Nephron (organoid): ENCODE measurements around the gene TMEM33.

Experiments
- H3K27ac Mint-ChIP-seq, 3 experiments: 2 replicates each; pipeline ENCODE4 v1.8.0; 2020; ENCODE audit warnings: mixed read lengths in 3 of 3, mild to moderate bottlenecking in 2 of 3, moderate library complexity in 1 of 3
- H3K27me3 Mint-ChIP-seq: 2 replicates; pipeline ENCODE4 v1.8.0; 2021; ENCODE audit warnings: low read depth, mild to moderate bottlenecking, moderate library complexity, mixed read lengths
- H3K36me3 Mint-ChIP-seq: 2 replicates; pipeline ENCODE4 v1.8.0; 2020; ENCODE audit warnings: low read depth, mixed read lengths
- H3K4me1 Mint-ChIP-seq: 2 replicates; pipeline ENCODE4 v1.8.0; 2020; ENCODE audit warnings: mixed read lengths
- H3K4me3 Mint-ChIP-seq, 3 experiments: 2 replicates each; pipeline ENCODE4 v1.8.0; 2020; ENCODE audit warnings: mild to moderate bottlenecking in 3 of 3, mixed read lengths in 3 of 3, moderate library complexity in 2 of 3
- H3K9me3 Mint-ChIP-seq: 2 replicates; pipeline ENCODE4 v1.8.0; 2020; ENCODE audit warnings: mixed read lengths
- TF ChIP-seq, protein P1 (sequence below), 3 experiments: fragments of 200-600 bp; sonication (generic); IDR thresholded peaks; one replicate each; pipeline ENCODE4 v1.5.0; 2021; ENCODE audit warnings: antibody characterized with exemption in 3 of 3; ENCODE audit not compliant: unreplicated experiment in 3 of 3

Gene TMEM33

GRCh38 chr4:41967392-41967791 lies 32.2 kb downstream of the TMEM33 start:
- H3K27ac Mint-ChIP-seq, result no peak overlapping the region
- H3K27me3 Mint-ChIP-seq, result no peaks in the 10 kb centered on the region
- H3K36me3 Mint-ChIP-seq, result peaks cover 3% of the 10 kb centered on the region
- TF ChIP-seq, protein P1, sequence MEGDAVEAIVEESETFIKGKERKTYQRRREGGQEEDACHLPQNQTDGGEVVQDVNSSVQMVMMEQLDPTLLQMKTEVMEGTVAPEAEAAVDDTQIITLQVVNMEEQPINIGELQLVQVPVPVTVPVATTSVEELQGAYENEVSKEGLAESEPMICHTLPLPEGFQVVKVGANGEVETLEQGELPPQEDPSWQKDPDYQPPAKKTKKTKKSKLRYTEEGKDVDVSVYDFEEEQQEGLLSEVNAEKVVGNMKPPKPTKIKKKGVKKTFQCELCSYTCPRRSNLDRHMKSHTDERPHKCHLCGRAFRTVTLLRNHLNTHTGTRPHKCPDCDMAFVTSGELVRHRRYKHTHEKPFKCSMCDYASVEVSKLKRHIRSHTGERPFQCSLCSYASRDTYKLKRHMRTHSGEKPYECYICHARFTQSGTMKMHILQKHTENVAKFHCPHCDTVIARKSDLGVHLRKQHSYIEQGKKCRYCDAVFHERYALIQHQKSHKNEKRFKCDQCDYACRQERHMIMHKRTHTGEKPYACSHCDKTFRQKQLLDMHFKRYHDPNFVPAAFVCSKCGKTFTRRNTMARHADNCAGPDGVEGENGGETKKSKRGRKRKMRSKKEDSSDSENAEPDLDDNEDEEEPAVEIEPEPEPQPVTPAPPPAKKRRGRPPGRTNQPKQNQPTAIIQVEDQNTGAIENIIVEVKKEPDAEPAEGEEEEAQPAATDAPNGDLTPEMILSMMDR (IDR thresholded peaks at IDR 0.05; ENCODE audit: unreplicated experiment in 3 of 3), result no peak
- peaks cover 10% of the 10 kb centered on the region for H3K9me3 Mint-ChIP-seq
- H3K4me3 Mint-ChIP-seq, result no peak overlapping the region
- H3K4me1 Mint-ChIP-seq, result no peaks in the 10 kb centered on the region

- Mint-ChIP-seq H3K27me3 (no peaks in the 10 kb centered on the region), H3K36me3 (peaks cover 3% of the 10 kb centered on the region), H3K9me3 (peaks cover 10% of the 10 kb centered on the region), H3K4me1 (no peaks in the 10 kb centered on the region), H3K4me3 (no peak overlapping the region), H3K27ac (no peak overlapping the region)
- TF ChIP-seq, protein P1 (IDR thresholded peaks at IDR 0.05; ENCODE audit: unreplicated experiment in 3 of 3), result no peak
Observed at GRCh38 chr4:41969671-41970070, 34.4 kb downstream of the TMEM33 start.

GRCh38 chr4:41975341-41975740 lies 40.1 kb downstream of the TMEM33 start:
- TF ChIP-seq, protein P1 (IDR thresholded peaks at IDR 0.05; ENCODE audit: unreplicated experiment in 3 of 3), result no peak
- Mint-ChIP-seq H3K4me1 (no peaks in the 10 kb centered on the region), H3K27me3 (no peaks in the 10 kb centered on the region), H3K4me3 (no peak overlapping the region), H3K27ac (no peak overlapping the region), H3K9me3 (no peaks in the 10 kb centered on the region), H3K36me3 (no peaks in the 10 kb centered on the region)

GRCh38 chr4:41976775-41977516 lies 41.7 kb downstream of the TMEM33 start:
- Mint-ChIP-seq H3K27me3 (no peaks in the 10 kb centered on the region), H3K36me3 (no peaks in the 10 kb centered on the region), H3K9me3 (no peaks in the 10 kb centered on the region), H3K4me3 (peak overlapping the region in 1 of 3 experiments; percentile 10), H3K27ac (peak overlapping the region; percentile 32 to 94 (median 82)), H3K4me1 (no peaks in the 10 kb centered on the region)
- TF ChIP-seq, protein P1 (IDR thresholded peaks at IDR 0.05; ENCODE audit: unreplicated experiment in 3 of 3), result no peak

DNA sequence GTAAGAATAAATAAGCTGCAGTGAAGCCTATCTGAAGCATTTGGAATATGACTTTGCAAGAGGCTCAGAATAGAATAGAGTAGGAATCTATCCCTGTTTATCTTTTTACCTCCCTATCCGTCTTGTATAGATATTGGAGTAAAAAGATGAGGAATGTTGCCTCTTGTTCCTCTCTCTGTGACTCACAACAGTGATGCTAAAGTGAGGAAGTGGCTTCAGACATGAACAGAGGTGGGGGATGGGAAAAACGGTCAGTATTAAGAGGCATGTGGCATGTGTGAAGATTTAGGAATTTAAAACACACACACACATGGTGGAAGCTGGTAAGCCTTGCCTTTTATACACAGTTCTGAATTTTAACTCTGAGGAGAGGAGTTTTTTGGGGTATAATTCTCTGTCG lies 42.5 kb downstream of the TMEM33 start:
- Mint-ChIP-seq H3K4me3 (no peak overlapping the region), H3K27me3 (no peaks in the 10 kb centered on the region), H3K9me3 (no peaks in the 10 kb centered on the region), H3K4me1 (no peaks in the 10 kb centered on the region), H3K27ac (peak overlapping the region in 1 of 3 experiments; percentile 94), H3K36me3 (no peaks in the 10 kb centered on the region)
- TF ChIP-seq, protein P1 (IDR thresholded peaks at IDR 0.05; ENCODE audit: unreplicated experiment in 3 of 3), result no peak

GRCh38 chr4:41981456-41981855 lies 46.2 kb downstream of the TMEM33 start, which contains the start of gene DCAF4L1:
Gene DCAF4L1, plus strand, starts transcription at chr4:41981756. Its CDS starts 37 bp downstream, at chr4:41981793.
- Mint-ChIP-seq H3K27ac (no peak within 1 kb of the TSS), H3K36me3 (no peaks in the 10 kb centered on the region), H3K27me3 (peaks cover 3% of the 10 kb centered on the region), H3K4me1 (no peaks in the 10 kb centered on the region), H3K4me3 (no peak within 1 kb of the TSS), H3K9me3 (no peaks in the 10 kb centered on the region)
- TF ChIP-seq, protein P1 (IDR thresholded peaks at IDR 0.05; ENCODE audit: unreplicated experiment in 3 of 3), result no peak
